Measurements from ENCODE around the gene GUCD1.
"Not testable (repeated sequence)": the region's sequence is repeated elsewhere in the genome, so short reads cannot be mapped to it uniquely, and the experiment has no call there.

Gene GUCD1

DNA sequence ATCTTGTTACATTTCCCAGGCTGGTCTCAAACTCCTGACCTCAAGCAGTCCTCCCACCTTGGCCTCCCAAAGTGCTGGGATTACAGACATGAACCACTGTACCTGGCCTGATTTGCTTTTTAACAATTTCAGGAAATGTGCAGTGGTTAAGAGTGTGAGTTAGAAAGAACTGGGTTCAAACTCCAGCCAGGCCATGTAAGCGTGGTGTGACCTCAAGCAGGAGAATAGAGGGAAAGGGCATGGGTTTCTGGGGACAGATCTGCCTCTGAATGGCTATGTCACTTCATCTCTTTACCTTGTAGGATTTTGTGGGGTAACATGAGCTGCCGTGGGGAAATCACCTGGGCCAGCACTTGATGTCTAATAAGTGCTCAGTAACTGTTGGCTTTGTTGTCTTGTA lies 10.1 kb upstream of the GUCD1 start:
- no peak for DNase-seq (ENCODE audit: low read depth in 2 of 2)

DNA sequence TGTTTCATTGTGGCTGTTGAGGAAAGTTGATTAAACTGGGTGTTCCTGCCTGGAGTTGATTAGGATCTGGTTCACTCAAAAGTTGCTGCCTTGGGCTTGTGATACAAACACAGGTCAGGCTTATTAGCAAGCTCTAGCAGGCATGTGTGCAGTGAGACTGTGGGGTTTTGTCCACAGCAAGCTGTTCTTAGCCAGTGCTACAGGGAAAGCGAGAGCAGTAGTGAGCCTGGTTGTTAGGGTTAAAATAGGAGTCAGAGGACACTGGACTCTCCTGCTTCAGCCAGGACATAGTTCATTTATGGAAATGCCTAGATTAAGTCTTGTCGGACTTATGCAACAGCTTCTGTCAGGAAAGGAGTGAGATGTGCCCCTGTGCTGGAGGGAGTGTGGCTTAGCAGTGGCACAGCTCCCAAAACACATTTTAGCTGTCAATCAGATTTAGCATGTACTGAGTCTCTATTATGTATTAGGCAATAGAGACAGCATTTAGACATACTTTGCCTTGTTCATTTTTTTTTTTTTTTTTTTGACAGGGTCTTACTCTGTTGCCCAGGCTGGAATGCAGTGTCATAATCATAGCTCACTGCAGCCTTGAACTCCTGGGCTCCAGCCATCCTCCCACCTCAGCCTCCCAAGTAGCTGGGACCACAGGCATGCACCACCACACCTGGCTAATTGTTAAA lies 9.6 kb upstream of the GUCD1 start:
- DNase-seq (ENCODE audit: low read depth in 2 of 2), result no peak

DNA sequence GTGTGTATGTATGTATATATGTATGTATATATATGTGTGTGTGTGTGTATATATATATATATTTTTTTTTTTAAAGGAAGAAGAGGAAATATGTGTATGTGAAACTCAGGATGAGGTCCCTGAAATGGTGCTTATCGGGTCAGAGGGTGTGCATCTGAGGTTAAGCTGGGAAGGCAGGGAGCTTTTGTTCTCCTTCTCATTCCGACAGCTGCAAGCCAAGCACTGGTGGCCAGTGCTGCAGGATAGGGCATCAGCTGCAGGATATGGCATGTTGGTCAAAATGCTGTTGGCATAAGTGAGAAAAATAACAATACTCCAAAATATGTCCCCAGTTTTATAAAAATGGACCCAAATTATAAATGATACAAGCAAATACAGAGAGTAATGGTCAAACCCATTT lies 8.3 kb upstream of the GUCD1 start:
- DNase-seq (ENCODE audit: low read depth in 2 of 2), result no peak

DNA sequence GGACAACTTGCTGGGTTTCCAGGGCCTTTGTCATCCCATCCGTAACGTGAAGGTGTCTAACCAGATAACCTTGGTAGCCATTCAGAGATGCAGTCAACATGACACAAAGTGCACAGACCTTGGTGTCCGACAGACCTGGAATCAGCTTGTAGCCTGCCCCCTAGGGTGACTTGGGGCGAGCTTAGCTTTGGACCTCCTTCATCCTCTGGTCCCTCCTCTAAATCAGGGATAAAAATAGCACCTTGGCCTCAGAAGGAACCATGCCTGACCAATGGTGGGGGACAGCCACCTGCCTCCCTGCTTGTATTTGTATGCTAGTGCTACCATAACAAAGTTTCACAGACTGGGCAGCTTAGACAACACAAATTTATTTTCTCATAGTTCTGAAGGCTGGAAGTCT lies 4.5 kb upstream of the GUCD1 start:
- DNase-seq (ENCODE audit: low read depth in 2 of 2), result no peak

DNA sequence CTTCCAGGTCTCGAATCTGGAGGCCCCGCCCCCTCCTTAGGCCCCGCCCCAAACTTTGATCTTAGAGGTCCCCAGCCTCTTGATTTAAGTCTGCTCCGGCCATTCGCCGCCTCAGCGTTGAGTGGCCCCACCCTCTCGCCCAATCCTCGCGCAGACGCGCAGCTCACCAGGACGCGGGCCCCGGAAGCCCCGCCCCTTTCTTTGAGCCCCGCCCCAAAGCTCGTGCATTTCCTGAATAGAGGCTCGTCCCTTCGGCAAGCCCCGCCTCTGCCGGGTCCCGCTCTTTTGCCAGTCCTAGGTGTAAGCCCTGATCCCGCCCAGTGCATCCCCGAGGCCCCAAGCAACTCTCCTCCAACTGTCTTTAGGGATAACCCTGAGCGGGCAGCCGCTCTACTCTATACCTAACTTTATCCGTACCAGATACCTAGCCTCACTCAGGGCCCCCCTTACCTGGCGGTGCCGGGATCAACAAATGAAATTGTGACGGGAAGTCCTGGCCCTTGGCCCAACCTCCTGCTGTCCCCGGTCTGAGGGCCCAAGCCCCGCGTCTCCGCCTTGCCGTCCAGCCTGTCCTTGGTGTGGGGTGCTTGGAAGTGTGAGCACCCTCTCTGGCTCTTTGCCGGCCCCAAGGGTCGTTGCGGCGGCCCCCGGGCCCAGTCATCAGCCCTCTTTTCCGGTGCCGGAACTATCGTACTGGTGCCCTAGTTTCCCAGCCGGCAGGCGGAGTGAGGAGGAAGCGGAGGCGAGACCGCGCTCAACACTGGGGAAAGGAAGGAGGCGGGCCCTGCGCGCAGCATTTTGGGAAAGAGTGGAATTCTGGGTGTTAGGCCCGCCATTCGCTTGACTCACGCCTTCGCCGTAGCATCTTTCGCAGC lies 464 bp upstream of the GUCD1 start, which contains the start of gene SNRPD3:
TSS of gene SNRPD3 (plus strand) at position 835 of the 875 bp plus-strand sequence. CDS start 1,676 bp downstream, outside the sequence.
- peak; percentile 99 to 100 for DNase-seq (ENCODE audit: low read depth in 2 of 2)

DNA sequence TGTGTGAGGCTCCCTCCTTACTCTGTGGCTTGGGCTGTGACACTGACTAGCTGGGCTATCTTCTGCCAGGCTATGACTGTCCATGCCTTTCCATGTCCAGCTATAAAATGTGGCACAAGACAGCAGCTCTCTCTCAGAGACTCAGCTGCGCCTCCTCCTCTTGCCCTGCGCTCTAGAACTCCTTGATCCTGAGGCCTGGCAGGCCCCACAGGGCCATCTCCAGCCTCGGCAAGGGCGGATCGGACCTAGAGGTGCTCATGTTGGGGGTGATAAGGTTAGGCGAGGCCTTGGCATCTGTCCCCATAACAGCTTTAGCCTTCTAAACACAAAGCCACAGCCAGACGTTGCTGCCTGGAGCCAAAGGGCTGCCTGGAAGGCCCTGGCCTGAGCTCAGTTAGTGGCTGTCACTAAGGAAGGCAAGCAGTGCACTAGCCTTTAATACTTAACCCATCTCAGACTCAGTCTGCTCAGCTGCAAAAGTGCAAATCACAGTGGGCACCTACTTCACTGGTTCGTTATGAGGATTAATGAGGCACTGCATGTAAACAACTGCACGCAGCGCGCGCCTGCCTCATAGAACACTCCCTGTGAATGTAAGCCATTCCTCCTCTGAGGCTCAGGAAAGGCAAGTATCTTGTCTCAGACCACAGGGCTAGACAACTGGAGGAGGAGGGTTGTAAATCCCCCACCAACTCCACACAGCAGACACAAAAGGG lies 1.2 kb downstream of the GUCD1 start:
- DNase-seq (ENCODE audit: low read depth in 2 of 2), result no peak

DNA sequence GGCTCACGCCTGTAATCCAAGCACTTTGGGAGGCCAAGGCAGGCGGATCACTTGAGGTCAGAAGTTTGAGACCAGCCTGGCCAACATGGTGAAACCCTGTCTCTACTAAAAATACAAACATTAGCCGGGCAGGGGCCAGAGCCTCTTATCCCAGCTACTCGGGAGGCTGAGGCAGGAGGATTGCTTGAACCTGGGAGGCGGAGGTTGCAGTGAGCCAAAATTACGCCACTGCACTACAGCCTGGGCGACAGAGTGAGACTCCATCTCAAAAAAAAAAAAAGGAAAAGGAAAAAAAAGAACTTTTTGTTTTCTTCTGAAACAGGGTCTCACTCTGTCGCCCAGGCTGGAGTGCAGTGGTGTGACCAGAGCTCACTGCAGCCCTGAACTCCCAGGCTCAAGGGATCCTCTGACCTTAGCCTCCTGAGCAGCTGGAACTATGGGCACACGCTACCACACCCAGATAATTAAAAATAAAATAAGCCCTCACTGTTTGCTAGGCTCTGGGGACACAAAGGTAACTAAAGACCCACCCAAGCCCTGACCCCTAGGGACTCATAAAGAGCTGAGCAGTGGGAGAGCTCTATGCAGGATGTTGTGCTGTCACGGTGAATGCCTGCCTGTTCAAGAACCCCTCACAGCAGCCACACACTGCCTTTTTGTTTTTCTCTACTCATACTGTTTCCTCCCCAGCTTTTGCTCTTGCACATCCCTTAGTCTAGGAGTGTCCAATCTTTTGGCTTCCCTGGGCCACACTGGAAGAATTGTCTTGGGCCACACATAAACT lies 2.2 kb downstream of the GUCD1 start:
- not testable (repeated sequence) for DNase-seq (ENCODE audit: low read depth in 2 of 2)

DNA sequence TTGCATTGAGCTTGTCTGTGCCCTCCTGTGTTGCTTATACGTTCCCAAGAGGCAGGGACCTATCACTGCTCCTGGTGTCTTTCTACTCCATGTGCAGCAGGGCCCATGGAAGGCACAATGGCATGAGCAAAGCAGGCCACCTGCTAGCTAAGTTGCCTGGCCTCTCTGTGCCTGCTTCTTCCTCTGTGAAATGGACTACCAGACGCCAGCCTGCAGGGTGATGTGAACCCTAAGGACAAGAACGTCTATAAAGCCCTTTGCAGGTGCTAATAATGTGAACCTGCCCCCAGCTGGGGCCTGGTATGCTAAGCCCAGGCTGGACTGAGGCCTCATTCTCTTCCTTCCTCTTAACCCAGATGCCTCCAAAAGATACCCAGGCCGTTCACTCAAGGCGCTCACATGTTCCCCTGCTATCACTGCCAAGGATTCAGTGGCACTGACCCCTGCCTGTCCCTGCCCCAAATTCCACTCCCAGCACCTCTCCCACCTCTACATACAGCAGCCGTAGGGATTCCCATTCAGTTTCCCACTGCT lies 4.0 kb downstream of the GUCD1 start:
- DNase-seq (ENCODE audit: low read depth in 2 of 2), result no peak

DNA sequence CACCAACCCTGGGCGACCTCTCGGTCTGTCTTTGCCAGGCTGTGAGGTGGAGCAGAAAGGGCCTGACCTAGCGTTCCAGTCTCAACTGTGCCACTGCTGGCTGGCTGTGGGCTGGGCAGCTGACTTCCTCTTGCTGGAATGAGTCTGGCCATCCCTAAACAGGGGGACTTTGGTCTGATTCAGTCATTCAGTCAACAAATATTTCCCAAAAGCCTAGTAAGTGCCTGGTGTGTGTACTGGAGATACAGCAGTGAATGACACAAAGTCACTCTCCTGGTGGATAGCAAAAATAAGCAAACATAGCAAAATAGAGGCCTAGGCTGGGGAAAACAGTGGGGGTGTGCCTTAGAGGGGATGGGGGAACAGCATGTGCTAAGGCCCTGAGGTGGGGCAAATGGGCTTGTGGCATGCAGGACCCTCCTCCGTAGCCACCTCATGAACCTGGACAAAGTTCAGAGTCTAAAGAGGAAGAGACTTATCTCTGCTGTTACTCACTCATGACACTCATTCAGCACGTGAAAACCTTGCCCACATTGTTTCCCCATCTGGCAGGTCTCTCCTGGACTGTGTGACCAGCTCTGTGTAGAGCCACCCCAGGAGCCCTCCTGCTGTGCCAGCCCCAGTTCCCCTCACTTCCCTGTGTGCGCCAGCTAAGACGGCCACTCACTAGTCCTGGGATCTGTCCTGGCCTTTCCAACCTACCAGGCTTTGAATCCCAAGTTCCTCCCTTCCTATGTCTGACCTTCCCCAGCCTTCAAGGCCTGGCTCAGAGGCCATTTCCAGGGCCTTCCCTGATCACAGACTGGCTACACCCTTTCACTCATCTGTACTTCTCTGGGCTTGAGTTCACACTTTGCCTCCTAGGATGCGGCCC lies 4.7 kb downstream of the GUCD1 start:
- no peak for DNase-seq (ENCODE audit: low read depth in 2 of 2)

DNA sequence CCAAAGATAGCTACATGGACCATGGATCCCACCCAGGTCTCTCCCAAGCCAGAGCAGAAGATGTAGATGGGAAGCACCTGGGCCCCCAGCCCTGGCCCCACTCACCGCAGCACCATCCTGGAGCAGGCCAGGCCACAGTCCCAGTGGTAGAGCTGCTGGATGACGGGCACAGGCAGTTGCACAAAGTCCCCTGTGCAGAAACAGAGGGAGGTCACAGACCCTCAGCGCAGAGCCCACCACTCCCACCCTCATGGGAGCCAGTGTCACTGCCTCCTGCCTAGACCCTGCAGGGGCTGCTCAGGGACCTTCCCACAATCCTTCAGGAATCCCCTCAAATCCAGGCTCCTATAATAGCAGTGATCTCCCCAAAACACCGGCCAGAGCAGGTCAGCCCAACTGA lies 6.1 kb downstream of the GUCD1 start:
- DNase-seq (ENCODE audit: low read depth in 2 of 2), result no peak

DNA sequence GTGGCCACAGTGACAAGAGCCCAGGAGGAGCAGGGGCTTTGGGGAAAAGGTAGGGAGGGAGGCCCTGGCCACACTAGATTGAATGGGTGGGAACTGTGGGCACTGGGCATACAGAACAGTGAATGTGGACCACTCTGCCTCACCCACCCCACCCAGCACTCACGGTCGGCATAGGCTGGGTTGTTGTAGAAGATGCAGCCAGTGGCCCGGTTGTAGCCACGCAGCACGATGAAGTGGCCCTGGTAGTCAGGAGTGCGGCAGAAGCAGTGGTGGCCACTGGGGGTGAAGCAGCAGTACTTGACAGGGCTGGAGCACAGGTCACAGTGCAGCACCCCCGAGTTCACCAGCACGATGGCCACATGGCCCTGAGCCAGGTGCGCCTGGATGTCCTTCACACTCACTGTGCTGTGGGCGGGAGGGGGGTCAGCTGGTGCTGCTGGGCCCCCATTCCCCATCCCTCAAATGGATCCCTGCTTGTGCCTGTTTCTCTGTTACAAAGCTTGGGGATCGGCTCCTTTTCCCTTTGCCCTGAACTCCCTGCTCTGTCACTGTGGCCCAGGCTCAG lies 11.2 kb downstream of the GUCD1 start:
- no peak for DNase-seq (ENCODE audit: low read depth in 2 of 2)

DNA sequence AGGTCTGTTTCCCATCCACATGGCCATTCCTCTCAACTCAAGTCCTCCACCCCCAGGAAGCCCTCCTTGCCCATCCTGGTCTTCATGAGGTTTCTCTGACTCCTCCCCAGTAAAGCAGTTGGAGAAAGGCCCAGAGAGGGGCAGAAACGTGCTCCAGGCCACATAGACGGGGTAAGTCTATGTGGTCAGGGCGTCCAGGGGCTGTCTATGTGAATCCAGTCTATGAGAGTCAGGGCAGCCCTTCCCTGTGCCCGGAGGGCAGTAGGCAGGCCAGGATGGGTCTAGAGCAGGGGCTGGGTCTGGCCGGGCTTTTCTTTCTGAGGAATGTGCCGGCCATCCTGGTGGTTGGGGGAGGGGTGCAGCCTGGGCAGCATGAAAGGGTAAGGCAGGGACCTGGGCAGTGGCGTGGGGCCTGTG lies 11.7 kb downstream of the GUCD1 start:
- no peak for DNase-seq (ENCODE audit: low read depth in 2 of 2)

DNA sequence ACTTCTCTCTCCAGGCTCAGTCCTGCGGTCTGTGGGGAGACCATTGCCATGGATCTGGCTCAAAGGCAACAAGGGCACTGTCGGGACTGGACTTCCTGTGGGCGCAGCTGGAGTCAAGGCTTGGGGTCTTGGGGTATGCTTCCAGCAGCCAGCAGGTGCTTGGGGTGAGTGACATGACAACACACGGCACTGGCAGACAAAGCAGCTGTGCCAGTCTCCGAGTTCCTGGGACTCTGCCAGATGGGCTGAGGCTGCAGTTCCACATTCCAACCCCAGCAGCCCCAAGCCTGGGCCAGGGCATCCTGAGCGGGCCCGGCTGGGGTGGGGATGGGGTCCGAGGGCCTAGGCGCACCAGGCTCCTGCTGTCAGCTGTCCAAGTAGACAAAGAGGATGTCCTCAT lies 12.3 kb downstream of the GUCD1 start:
- DNase-seq (ENCODE audit: low read depth in 2 of 2), result no peak

DNA sequence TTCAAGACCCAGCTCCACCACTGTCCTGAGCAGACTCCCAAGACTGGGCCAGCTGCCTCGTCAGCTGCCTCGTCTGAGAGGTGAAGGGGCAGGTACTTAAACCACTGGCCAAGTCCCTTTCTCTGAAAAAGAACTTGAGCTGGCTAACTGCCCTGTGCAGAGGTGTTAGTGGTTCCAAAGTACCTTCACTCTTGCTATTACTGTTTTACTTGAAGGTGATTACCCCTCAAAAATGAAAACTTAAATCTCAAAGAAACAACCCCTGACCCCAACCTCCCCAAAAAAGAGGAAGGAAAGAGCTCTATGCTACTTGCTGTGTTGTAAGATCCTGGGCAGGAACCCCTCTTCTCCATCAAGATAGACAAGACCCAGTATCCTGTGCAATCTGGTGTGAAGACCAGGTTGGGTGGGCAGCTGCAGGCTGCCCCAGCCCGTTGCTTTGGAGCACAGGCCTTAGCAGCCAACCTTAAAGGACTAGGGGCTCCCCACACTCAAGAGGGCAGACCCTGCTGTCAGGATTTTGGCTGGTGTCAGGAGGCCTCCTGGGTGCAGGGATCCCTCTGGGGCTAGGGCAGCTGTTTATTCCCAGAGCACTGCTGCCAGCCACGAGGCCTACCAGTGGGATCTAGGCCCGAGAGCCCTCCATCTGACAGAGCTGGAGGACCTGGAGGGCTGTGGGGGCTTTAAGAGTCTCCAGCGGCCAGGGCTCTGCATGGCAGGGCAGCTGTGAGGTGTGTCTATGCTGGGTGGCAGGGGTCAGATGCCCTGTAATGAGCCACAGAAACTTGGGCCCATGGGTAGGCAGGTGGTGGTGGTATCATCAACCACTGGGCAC lies 13.0 kb downstream of the GUCD1 start:
- no peak for DNase-seq (ENCODE audit: low read depth in 2 of 2)

DNA sequence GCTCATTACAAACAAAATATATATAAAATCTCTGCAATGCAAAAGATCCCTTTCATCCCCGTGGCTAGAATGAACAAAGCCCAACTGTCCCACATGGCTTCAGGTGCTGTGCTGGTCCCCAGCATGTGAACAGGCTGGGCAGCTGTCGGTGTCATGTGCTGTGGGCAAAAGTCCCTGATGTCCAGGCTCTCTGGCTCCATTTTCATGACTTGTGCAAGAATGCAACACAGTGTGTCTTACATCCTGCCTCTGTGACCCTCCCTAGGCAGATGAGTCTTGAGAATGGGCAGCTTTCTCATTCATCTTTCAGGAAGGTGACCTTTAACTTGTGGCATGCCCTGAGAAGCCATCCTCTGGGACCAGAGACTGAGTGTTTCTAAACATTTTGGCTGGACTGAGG lies 14.5 kb downstream of the GUCD1 start:
- no peak for DNase-seq (ENCODE audit: low read depth in 2 of 2)

DNA sequence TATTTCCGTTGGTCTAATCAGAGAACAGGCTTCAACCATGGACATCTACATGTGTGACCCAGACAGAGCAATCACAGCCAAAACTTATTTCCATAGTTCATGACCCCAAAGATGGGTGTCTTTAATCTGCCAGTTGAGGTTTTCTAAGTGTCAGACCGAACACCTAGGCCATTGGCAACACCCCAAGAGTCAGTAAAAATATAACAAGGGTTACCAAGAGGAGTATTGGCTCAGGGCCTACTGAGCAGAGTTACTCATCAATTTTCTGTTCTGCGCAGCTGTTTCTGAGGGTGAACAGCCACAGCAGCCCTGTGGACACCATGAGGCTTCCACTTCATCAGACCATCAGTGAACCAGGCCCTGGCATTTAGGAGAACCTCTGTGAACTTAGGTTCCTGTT lies 18.8 kb downstream of the GUCD1 start:
- no peak for DNase-seq (ENCODE audit: low read depth in 2 of 2)

DNA sequence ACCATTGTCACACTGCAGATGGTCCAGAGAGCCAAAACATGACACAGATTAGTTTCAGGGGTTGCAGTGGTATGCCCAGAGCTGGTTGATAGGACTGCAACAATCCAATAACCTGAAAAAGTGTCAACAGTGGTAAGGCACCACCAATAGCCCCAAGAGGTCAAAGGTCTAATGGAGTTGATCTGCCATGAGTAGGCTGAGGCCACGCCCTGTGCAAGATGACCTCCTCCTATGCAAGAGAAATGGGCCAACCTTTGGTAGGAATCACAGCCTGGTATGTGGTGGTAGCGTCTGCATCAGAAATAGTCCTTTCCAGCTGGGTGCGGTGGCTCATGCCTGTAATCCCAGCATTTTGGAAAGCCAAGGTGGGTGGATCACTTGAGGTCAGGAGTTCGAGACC lies 19.6 kb downstream of the GUCD1 start:
- no peak for DNase-seq (ENCODE audit: low read depth in 2 of 2)

DNA sequence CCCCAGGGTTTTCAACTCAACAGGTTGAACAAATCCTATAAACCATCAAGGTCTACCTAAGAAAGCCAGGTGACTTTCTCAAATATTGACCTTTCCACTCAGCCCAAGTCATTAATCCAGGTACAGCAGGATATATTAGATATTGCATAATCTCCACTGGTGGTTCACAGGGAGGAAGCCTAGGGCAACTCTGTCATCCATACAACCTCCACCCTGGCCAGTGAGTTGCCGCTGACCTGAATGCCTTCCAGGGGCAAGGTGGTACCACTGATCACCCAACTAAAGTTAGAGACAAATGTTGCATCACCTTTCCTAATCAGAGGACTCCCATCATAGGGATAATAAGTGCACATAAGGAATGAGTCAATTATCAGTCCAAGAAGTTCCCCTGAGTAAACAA lies 22.9 kb downstream of the GUCD1 start:
- DNase-seq (ENCODE audit: low read depth in 2 of 2), result no peak

DNA sequence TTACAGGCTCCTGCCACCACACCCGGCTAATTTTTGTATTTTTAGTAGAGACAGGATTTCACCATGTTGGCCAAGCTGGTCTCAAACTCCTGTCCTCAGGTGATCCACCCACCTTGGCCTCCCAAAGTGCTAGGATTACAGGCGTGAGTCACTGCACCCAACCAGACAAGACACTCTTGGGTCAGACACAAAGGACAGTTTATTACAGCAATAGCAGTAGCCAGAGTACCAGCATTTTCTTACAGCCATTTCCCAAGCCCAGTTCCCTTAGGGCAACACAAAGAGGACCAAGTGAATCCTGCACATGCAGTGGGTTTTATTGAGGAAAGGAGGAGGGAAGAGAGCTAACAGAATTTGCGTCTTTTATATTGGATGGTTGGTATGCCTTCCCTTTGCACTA lies 24.0 kb downstream of the GUCD1 start:
- DNase-seq (ENCODE audit: low read depth in 2 of 2), result not testable (repeated sequence)
